Measurements from ENCODE around the gene PPP1R14B.

Gene PPP1R14B

GRCh38 chr11:64285885-64286800 is 39.4 kb upstream of the PPP1R14B start:
- no peak for TF ChIP-seq CTCF (conservative IDR thresholded peaks at IDR 0.05; ENCODE audit: low read length)

GRCh38 chr11:64284962-64285884 is 38.5 kb upstream of the PPP1R14B start, which contains the start of gene GPR137:
Gene GPR137, plus strand, starts transcription at chr11:64285848. Its CDS starts 677 bp downstream, at chr11:64286525.
- TF ChIP-seq CTCF (conservative IDR thresholded peaks at IDR 0.05; ENCODE audit: low read length) = no peak
- peak within 1 kb of the TSS; percentile 89 for H3K4me3 ChIP-seq (ENCODE audit: low read length)
- DNase-seq (ENCODE audit: low read depth) = peak; percentile 58

More at GRCh38 chr11:64285885-64286800, 39.4 kb upstream of the PPP1R14B start:
- H3K4me3 ChIP-seq (ENCODE audit: low read length) = peak overlapping the region; percentile 70
- DNase-seq (ENCODE audit: low read depth) = no peak

- TF ChIP-seq CTCF (conservative IDR thresholded peaks at IDR 0.05; ENCODE audit: low read length) = no peak
- peak; percentile 88 for DNase-seq (ENCODE audit: low read depth)
Observed at GRCh38 chr11:64284048-64284961, 37.6 kb upstream of the PPP1R14B start, which contains the start of gene BAD. Gene BAD, minus strand, starts transcription at chr11:64284665. Its CDS starts 297 bp downstream, at chr11:64284368.

GRCh38 chr11:64283092-64283491 is 36.3 kb upstream of the PPP1R14B start:
- H3K4me3 ChIP-seq (ENCODE audit: low read length) = peak overlapping the region; percentile 89
- no peak for DNase-seq (ENCODE audit: low read depth)
- TF ChIP-seq CTCF (conservative IDR thresholded peaks at IDR 0.05; ENCODE audit: low read length) = no peak

More at GRCh38 chr11:64284048-64284961, 37.6 kb upstream of the PPP1R14B start, which contains the start of gene BAD:
- peak within 1 kb of the TSS; percentile 89 for H3K4me3 ChIP-seq (ENCODE audit: low read length)

GRCh38 chr11:64281957-64282770 is 35.4 kb upstream of the PPP1R14B start:
- no peak for TF ChIP-seq CTCF (conservative IDR thresholded peaks at IDR 0.05; ENCODE audit: low read length)
- H3K4me3 ChIP-seq (ENCODE audit: low read length) = no peak overlapping the region
- DNase-seq (ENCODE audit: low read depth) = no peak

Measured in AG10803 (cell line).